GM23338 (cell line): ENCODE results near the gene FOXP1.

Source experiments
- EZH2 ChIP-seq: fragments of 200-600 bp; sonication (generic); IDR thresholded peaks from one replicate; pipeline ENCODE4 v1.8.0; 2017; ENCODE audit warnings: antibody characterized with exemption, mild to moderate bottlenecking, low read depth; ENCODE audit not compliant: unreplicated experiment
- EZH2phosphoT487 ChIP-seq: fragments of 200-600 bp; sonication (generic); IDR thresholded peaks from one replicate; pipeline ENCODE4 v1.8.1; 2018; ENCODE audit warnings: antibody characterized with exemption; ENCODE audit not compliant: unreplicated experiment
- POLR2AphosphoS5 ChIP-seq: IDR thresholded peaks from 2 replicates; pipeline ENCODE4 v1.6.1; 2016; ENCODE audit warnings: antibody characterized with exemption, low read depth
- TF ChIP-seq, protein P1 (sequence below), 2 experiments: fragments of 200-600 bp in 1 of 2; sonication (generic) in 1 of 2; conservative IDR thresholded peaks; 2 replicates each; pipeline versions ENCODE4 v1.5.1 to v1.6.1; 2016 to 2017; ENCODE audit warnings: antibody characterized with exemption in 2 of 2, low read depth in 2 of 2, mild to moderate bottlenecking in 2 of 2, moderate library complexity in 1 of 2
- TF ChIP-seq, protein P2 (sequence below): IDR thresholded peaks from 2 replicates; pipeline ENCODE4 v1.6.1; 2016; ENCODE audit warnings: antibody characterized with exemption
- TF ChIP-seq, protein P3 (sequence below): IDR thresholded peaks from one replicate; pipeline ENCODE4 v1.6.1; 2018; ENCODE audit warnings: antibody characterized with exemption; ENCODE audit not compliant: unreplicated experiment

DNA sequence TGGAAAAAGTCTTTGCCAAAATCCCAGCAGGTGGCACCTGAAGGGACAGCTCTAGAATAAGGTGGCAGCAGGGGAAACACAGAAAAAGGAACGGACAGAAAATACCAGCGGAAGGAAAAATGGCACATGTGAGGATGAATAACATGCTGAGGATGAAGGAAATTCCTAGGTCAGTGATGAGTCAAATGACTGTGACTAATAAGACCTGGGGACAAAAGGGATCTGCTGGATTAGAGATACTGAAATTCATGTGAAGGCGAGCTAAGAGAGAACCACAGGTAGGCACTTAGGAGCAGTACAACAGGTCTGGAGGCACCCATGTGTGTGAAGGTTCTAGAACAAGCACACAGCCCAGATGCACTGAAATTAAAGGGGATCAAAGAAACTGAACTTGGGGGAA is 482.5 kb downstream of the FOXP1 start:
- TF ChIP-seq, protein P1, sequence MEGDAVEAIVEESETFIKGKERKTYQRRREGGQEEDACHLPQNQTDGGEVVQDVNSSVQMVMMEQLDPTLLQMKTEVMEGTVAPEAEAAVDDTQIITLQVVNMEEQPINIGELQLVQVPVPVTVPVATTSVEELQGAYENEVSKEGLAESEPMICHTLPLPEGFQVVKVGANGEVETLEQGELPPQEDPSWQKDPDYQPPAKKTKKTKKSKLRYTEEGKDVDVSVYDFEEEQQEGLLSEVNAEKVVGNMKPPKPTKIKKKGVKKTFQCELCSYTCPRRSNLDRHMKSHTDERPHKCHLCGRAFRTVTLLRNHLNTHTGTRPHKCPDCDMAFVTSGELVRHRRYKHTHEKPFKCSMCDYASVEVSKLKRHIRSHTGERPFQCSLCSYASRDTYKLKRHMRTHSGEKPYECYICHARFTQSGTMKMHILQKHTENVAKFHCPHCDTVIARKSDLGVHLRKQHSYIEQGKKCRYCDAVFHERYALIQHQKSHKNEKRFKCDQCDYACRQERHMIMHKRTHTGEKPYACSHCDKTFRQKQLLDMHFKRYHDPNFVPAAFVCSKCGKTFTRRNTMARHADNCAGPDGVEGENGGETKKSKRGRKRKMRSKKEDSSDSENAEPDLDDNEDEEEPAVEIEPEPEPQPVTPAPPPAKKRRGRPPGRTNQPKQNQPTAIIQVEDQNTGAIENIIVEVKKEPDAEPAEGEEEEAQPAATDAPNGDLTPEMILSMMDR (conservative IDR thresholded peaks at IDR 0.05; ENCODE audit: low read depth in 2 of 2) = no peak
- TF ChIP-seq EZH2 = no peak
- TF ChIP-seq POLR2AphosphoS5 = no peak
- TF ChIP-seq EZH2phosphoT487 = no peak
- TF ChIP-seq, protein P2, sequence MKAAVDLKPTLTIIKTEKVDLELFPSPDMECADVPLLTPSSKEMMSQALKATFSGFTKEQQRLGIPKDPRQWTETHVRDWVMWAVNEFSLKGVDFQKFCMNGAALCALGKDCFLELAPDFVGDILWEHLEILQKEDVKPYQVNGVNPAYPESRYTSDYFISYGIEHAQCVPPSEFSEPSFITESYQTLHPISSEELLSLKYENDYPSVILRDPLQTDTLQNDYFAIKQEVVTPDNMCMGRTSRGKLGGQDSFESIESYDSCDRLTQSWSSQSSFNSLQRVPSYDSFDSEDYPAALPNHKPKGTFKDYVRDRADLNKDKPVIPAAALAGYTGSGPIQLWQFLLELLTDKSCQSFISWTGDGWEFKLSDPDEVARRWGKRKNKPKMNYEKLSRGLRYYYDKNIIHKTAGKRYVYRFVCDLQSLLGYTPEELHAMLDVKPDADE = no peak
- TF ChIP-seq, protein P3, sequence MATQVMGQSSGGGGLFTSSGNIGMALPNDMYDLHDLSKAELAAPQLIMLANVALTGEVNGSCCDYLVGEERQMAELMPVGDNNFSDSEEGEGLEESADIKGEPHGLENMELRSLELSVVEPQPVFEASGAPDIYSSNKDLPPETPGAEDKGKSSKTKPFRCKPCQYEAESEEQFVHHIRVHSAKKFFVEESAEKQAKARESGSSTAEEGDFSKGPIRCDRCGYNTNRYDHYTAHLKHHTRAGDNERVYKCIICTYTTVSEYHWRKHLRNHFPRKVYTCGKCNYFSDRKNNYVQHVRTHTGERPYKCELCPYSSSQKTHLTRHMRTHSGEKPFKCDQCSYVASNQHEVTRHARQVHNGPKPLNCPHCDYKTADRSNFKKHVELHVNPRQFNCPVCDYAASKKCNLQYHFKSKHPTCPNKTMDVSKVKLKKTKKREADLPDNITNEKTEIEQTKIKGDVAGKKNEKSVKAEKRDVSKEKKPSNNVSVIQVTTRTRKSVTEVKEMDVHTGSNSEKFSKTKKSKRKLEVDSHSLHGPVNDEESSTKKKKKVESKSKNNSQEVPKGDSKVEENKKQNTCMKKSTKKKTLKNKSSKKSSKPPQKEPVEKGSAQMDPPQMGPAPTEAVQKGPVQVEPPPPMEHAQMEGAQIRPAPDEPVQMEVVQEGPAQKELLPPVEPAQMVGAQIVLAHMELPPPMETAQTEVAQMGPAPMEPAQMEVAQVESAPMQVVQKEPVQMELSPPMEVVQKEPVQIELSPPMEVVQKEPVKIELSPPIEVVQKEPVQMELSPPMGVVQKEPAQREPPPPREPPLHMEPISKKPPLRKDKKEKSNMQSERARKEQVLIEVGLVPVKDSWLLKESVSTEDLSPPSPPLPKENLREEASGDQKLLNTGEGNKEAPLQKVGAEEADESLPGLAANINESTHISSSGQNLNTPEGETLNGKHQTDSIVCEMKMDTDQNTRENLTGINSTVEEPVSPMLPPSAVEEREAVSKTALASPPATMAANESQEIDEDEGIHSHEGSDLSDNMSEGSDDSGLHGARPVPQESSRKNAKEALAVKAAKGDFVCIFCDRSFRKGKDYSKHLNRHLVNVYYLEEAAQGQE = no peak
